ENCODE measurements around the gene DOK6. TPM values are rescaled to one million over a fixed set of nuclear protein-coding genes. Genes with fewer than 3 reads are reported as not detected.

DOK6 gene
- total RNA-seq, 3 donors from 2014 or later: 1.0 to 1.4 (median 1.3) TPM

DNA sequence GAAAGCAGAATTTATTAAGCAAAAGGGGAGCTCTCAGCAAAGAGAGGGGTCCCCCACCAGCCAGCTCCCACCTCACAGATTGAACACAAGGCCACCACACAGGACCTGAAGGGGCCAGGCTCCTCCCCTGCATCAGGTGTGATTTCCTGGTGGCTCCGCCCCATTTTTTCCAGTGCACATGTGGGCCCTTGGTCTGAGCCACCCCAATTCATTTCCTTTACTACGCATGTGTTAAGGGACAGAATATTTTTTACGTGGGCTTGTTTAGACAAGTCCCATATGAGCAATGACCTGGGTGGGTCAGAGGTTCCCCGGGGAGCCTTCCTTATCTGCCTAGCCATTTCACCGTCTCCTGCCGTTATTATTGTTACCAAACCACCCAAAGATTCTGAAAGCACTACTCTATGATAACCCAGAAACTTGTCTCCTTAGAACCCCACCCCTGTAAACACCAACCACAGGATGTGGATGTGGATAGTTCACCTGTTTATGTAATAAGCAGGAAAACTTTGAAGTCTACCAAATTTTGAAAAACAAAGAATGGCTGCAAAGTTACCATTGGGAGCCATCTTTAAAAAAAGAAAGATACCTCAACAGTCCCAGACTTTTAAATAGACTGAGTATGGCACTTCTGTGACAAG is 355.3 kb downstream of the DOK6 start:
- intact Hi-C loops (cut with DNase I; ENCODE audit: low total_unique reads): no loop called here
- Histone ChIP-seq H3K9me3 (no peaks in the 10 kb centered on the region), H3K4me3 (no peak overlapping the region), H3K36me3 (no peaks in the 10 kb centered on the region), H3K27ac (no peak overlapping the region), H3K27me3 (no peaks in the 10 kb centered on the region), H3K4me1 (no peaks in the 10 kb centered on the region)
- TF ChIP-seq POLR2A (IDR thresholded peaks at IDR 0.05) (no peak), POLR2AphosphoS5 (IDR thresholded peaks at IDR 0.05) (no peak)
- TF ChIP-seq, protein P1, sequence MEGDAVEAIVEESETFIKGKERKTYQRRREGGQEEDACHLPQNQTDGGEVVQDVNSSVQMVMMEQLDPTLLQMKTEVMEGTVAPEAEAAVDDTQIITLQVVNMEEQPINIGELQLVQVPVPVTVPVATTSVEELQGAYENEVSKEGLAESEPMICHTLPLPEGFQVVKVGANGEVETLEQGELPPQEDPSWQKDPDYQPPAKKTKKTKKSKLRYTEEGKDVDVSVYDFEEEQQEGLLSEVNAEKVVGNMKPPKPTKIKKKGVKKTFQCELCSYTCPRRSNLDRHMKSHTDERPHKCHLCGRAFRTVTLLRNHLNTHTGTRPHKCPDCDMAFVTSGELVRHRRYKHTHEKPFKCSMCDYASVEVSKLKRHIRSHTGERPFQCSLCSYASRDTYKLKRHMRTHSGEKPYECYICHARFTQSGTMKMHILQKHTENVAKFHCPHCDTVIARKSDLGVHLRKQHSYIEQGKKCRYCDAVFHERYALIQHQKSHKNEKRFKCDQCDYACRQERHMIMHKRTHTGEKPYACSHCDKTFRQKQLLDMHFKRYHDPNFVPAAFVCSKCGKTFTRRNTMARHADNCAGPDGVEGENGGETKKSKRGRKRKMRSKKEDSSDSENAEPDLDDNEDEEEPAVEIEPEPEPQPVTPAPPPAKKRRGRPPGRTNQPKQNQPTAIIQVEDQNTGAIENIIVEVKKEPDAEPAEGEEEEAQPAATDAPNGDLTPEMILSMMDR (IDR thresholded peaks at IDR 0.05): no peak
- no peak for DNase-seq (ENCODE audit: low spot score in 2 of 2)

DNA sequence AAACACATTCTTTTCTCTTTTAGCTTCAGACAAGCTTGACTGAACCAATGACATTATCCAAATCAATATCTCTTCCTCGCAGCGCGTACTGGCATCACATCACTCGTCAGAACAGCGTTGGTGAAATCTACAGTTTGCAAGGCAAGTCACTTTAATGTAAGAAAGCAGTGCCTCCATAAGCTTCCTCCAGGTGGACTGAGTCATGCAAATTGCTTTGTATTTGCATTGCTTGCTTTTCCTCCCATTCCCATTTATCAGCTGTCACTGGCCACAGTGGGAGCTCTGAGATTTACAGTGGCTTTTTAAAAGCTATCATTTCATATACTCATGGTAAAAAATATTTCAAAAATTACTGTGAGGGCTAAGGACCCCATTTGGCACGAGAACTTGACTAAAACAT is 357.0 kb downstream of the DOK6 start:
- Histone ChIP-seq H3K4me1 (no peaks in the 10 kb centered on the region), H3K27me3 (no peaks in the 10 kb centered on the region), H3K4me3 (no peak overlapping the region), H3K9me3 (no peaks in the 10 kb centered on the region), H3K27ac (no peak overlapping the region), H3K36me3 (no peaks in the 10 kb centered on the region)
- DNase-seq (ENCODE audit: low spot score in 2 of 2): no peak
- TF ChIP-seq POLR2A (IDR thresholded peaks at IDR 0.05): no peak
- no peak for TF ChIP-seq POLR2AphosphoS5 (IDR thresholded peaks at IDR 0.05)
- TF ChIP-seq, protein P1 (IDR thresholded peaks at IDR 0.05): no peak
- intact Hi-C loops (cut with DNase I; ENCODE audit: low total_unique reads): no loop called here

DNA sequence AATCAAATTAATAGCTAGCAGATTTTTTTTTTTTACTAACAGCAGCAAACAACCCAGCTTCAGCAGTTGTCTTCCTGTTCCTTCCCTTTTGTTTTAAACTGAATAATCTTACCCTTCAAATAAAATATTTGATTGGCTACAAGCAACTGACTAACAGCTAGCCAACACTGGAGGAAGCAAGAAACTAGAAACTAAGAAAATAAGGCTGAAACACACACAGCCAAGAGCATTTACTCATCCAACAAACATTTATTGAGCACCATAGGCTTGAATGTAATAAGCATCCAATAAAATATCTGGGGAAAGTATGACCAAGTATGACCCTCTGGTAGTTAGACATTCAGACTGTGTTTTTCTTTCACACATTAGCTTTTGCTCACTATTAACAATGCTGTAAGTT is 357.8 kb downstream of the DOK6 start:
- intact Hi-C loops (cut with DNase I; ENCODE audit: low total_unique reads): no loop called here
- Histone ChIP-seq H3K4me3 (no peak overlapping the region), H3K9me3 (no peaks in the 10 kb centered on the region), H3K4me1 (no peaks in the 10 kb centered on the region), H3K27me3 (no peaks in the 10 kb centered on the region), H3K36me3 (no peaks in the 10 kb centered on the region), H3K27ac (no peak overlapping the region)
- no peak for DNase-seq (ENCODE audit: low spot score in 2 of 2)
- TF ChIP-seq POLR2A (IDR thresholded peaks at IDR 0.05) (no peak), POLR2AphosphoS5 (IDR thresholded peaks at IDR 0.05) (no peak)
- TF ChIP-seq, protein P1 (IDR thresholded peaks at IDR 0.05): no peak

DNA sequence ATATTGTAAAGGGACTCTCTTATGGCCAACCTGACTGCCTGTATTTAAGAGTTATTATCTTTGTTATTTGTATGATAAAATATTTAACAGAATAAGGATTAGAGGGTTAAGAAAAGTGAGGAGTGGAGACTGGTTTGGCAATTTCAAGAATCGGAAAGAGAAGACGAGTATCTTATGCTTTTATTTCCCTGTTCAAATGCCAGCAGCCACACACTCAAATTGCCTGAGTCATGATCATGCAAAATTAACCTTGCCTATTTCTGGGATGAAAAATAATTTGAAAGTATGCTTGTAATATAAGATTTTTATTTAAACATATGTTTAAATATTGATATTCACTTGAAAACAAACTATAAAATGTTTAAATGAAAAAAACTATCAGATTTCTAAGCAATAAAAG is 358.4 kb downstream of the DOK6 start:
- no peak overlapping the region for H3K27ac ChIP-seq
- TF ChIP-seq, protein P1 (IDR thresholded peaks at IDR 0.05): no peak
- TF ChIP-seq POLR2A (IDR thresholded peaks at IDR 0.05) (no peak), POLR2AphosphoS5 (IDR thresholded peaks at IDR 0.05) (no peak)
- DNase-seq (ENCODE audit: low spot score in 2 of 2): no peak
- intact Hi-C loops (cut with DNase I; ENCODE audit: low total_unique reads): no loop called here
- no peaks in the 10 kb centered on the region for H3K27me3 ChIP-seq
- H3K9me3 ChIP-seq: no peaks in the 10 kb centered on the region
- H3K36me3 ChIP-seq: no peaks in the 10 kb centered on the region
- no peak overlapping the region for H3K4me3 ChIP-seq
- H3K4me1 ChIP-seq: no peaks in the 10 kb centered on the region

DNA sequence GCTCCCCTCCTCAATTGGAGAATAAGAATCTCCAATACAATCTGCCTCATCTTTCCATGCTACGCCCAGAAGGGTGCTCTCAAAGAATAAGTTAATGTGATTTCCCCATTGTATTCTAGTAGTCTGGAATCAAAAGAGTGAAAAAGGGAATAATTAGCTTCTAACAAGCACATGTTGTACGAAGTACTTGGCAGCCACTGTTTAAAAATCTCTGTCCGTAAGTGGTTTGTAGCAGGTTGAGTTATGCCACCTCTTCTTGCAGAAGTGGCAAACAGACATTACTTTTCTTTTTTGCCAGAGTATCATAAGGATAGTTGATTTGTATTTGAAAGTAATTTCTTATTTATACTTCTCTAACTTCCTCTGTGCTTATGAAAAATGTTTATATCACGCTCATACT is 362.3 kb downstream of the DOK6 start:
- no peak for TF ChIP-seq POLR2A (IDR thresholded peaks at IDR 0.05)
- TF ChIP-seq POLR2AphosphoS5 (IDR thresholded peaks at IDR 0.05): no peak
- TF ChIP-seq, protein P1 (IDR thresholded peaks at IDR 0.05): no peak
- H3K4me1 ChIP-seq: no peaks in the 10 kb centered on the region
- no peak overlapping the region for H3K4me3 ChIP-seq
- intact Hi-C loops (cut with DNase I; ENCODE audit: low total_unique reads): no loop called here
- H3K27ac ChIP-seq: no peak overlapping the region
- H3K9me3 ChIP-seq: no peaks in the 10 kb centered on the region
- no peaks in the 10 kb centered on the region for H3K27me3 ChIP-seq
- no peak for DNase-seq (ENCODE audit: low spot score in 2 of 2)
- H3K36me3 ChIP-seq: no peaks in the 10 kb centered on the region
